NB4 (cell line): ENCODE results near the gene SLC2A9.

Experiments
- POLR2A ChIP-seq: IDR thresholded peaks from 2 replicates; pipeline ENCODE4 v1.6.1; 2011; ENCODE audit warnings: mild to moderate bottlenecking; ENCODE audit not compliant: insufficient read length; ENCODE audit errors: extremely low read depth
- TF ChIP-seq, protein P1 (sequence below): IDR thresholded peaks from one replicate; pipeline ENCODE4 v1.5.1; 2012; ENCODE audit warnings: low read depth, low read length
- TF ChIP-seq, protein P2 (sequence below): IDR thresholded peaks from 2 replicates; pipeline ENCODE4 v1.6.1; 2011; ENCODE audit warnings: low read depth, low read length

DNA sequence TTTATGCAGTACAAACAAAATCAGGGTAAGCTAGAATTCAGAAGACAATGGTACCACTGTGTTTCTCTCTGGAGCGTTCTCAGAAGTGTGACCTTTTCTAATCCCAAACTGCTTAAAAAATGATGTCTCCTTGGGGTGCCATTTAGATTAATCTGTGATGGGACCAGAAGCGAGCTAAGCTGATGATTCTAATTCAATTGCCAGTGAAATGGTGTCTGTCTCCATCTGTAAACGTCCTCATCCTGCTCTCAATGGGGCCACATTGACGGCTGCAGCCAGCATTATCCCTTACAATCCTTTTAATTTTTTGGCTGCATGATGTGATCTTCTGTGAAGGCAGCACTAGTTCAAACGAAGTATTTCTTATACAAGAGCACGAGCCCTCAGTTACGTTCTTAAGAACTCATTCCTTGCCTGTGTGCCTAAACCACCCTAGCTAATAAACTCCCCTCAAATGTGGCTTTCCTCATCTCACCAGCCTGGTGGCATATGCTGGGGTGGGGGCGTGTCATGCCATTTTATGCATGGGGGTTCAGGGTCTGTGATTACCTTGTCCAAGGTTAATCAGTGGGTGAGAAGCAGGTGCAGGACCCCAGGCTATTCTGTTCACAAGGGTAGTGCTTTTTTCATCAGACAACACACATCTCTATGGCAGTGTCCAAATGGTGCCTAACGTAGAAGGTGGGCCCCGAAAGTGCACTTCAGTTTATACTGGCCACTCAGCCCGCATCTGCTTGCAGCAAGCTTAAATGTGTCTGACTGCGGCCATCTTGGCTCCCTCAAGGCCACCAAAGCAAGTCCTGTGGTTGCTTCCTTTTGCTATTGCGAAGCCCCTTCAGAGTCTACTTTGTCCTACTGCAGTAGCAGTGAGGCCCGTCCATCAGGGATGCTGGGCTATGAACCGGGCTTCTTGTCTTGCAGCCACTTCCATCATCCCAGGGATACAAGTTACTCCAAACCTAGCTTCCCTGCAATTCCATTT lies 45.7 kb upstream of the SLC2A9 start:
- TF ChIP-seq, protein P1, sequence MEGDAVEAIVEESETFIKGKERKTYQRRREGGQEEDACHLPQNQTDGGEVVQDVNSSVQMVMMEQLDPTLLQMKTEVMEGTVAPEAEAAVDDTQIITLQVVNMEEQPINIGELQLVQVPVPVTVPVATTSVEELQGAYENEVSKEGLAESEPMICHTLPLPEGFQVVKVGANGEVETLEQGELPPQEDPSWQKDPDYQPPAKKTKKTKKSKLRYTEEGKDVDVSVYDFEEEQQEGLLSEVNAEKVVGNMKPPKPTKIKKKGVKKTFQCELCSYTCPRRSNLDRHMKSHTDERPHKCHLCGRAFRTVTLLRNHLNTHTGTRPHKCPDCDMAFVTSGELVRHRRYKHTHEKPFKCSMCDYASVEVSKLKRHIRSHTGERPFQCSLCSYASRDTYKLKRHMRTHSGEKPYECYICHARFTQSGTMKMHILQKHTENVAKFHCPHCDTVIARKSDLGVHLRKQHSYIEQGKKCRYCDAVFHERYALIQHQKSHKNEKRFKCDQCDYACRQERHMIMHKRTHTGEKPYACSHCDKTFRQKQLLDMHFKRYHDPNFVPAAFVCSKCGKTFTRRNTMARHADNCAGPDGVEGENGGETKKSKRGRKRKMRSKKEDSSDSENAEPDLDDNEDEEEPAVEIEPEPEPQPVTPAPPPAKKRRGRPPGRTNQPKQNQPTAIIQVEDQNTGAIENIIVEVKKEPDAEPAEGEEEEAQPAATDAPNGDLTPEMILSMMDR: no peak
- TF ChIP-seq POLR2A: no peak
- TF ChIP-seq, protein P2, sequence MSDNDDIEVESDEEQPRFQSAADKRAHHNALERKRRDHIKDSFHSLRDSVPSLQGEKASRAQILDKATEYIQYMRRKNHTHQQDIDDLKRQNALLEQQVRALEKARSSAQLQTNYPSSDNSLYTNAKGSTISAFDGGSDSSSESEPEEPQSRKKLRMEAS: no peak
